Measurements from ENCODE around the gene PRG2.
"Not testable (repeated sequence)": the region's sequence is repeated elsewhere in the genome, so short reads cannot be mapped to it uniquely, and the experiment has no call there.

Gene PRG2

GRCh38 chr11:57347336-57347735, 43.1 kb downstream of the PRG2 start:
- no peak for DNase-seq (ENCODE audit: low spot score)

GRCh38 chr11:57345555-57346211, 44.8 kb downstream of the PRG2 start:
- DNase-seq (ENCODE audit: low spot score): peak; percentile 86

- no peak for DNase-seq (ENCODE audit: low spot score)
These were observed 45.6 kb downstream of the PRG2 start for GRCh38 chr11:57344826-57345225.

GRCh38 chr11:57343825-57344224, 46.6 kb downstream of the PRG2 start:
- no peak for DNase-seq (ENCODE audit: low spot score)

- no peak for DNase-seq (ENCODE audit: low spot score)
These were observed 47.7 kb downstream of the PRG2 start for GRCh38 chr11:57342702-57343101.

GRCh38 chr11:57341250-57341808, 49.1 kb downstream of the PRG2 start:
- DNase-seq (ENCODE audit: low spot score): no peak

- no peak for DNase-seq (ENCODE audit: low spot score)
These were observed 50.3 kb downstream of the PRG2 start for GRCh38 chr11:57340039-57340615.

GRCh38 chr11:57339328-57339727, 51.1 kb downstream of the PRG2 start:
- no peak for DNase-seq (ENCODE audit: low spot score)

GRCh38 chr11:57338142-57338541, 52.3 kb downstream of the PRG2 start, which contains the start of gene P2RX3:
TSS of gene P2RX3 (plus strand) at chr11:57338352. CDS start at chr11:57338551, 199 bp downstream.
- DNase-seq (ENCODE audit: low spot score): no peak

- DNase-seq (ENCODE audit: low spot score): not testable (repeated sequence)
These were observed 53.6 kb downstream of the PRG2 start for GRCh38 chr11:57336856-57337255.
